K562 (cell line): ENCODE measurements around the gene HAUS2. TPM values are rescaled to one million over a fixed set of nuclear protein-coding genes. Genes with fewer than 3 reads are reported as not detected.

Experiments
- CCAR2 ChIP-seq: fragments of 200-400 bp; formaldehyde crosslinking; IDR thresholded peaks from 2 replicates; pipeline ENCODE4 v1.6.1; 2017; ENCODE audit warnings: mild to moderate bottlenecking, low read depth, low read length
- CTCF ChIP-seq, 3 experiments: IDR thresholded peaks in 2 of 3; conservative IDR thresholded peaks in 1 of 3; 2 replicates each; pipeline ENCODE4 v1.5.1; 2011 to 2012; ENCODE audit warnings: low read length in 3 of 3, mild to moderate bottlenecking in 3 of 3, control low read depth in 2 of 3, improper control_type of control experiment in 1 of 3, inconsistent platforms in 1 of 3, low read depth in 1 of 3, mixed read lengths in 1 of 3, moderate library complexity in 1 of 3; ENCODE audit not compliant: insufficient read depth in 2 of 3
- GATAD2A ChIP-seq: fragments of 450-650 bp; IDR thresholded peaks from 2 replicates; pipeline ENCODE4 v1.6.1; 2017
- HMBOX1 ChIP-seq: sonication (generic); IDR thresholded peaks from 2 replicates; pipeline ENCODE4 v1.6.1; 2016
- HSF4 ChIP-seq: fragments of 250-450 bp; sonication (Bioruptor Pico); IDR thresholded peaks from 2 replicates; pipeline ENCODE4 v2.1.2; 2022; ENCODE audit warnings: mild to moderate bottlenecking, moderate library complexity, borderline replicate concordance
- NR2C2 ChIP-seq, 2 experiments: fragments of 200-800 bp in 1 of 2; sonication (Bioruptor generic) in 1 of 2; sonication (generic) in 1 of 2; formaldehyde crosslinking in 1 of 2; IDR thresholded peaks; 2 replicates each; pipeline versions ENCODE4 v1.6.1 to v1.8.0; 2016 to 2022; ENCODE audit warnings: mild to moderate bottlenecking in 1 of 2, missing compliant biosample characterization in 1 of 2, missing genetic modification characterization in 1 of 2, missing genetic modification reagents in 1 of 2
- OTX1 ChIP-seq: fragments of 450-650 bp; formaldehyde crosslinking; IDR thresholded peaks from 2 replicates; pipeline ENCODE4 v1.4.0; 2022; ENCODE audit warnings: mild to moderate bottlenecking
- ZBTB40 ChIP-seq, 2 experiments: fragments of 450-650 bp in 1 of 2; sonication (generic) in 1 of 2; formaldehyde crosslinking in 1 of 2; IDR thresholded peaks; 2 replicates each; pipeline versions ENCODE4 v1.7.1 to v1.9.0; 2016 to 2022; ENCODE audit warnings: inconsistent platforms in 1 of 2, mild to moderate bottlenecking in 1 of 2, missing genetic modification reagents in 1 of 2
- ZBTB49 ChIP-seq: sonication (generic); formaldehyde crosslinking; IDR thresholded peaks from 2 replicates; pipeline ENCODE4 v1.8.0; 2022; ENCODE audit warnings: missing genetic modification reagents, mild to moderate bottlenecking, borderline replicate concordance
- ZBTB7A ChIP-seq: IDR thresholded peaks from 2 replicates; pipeline ENCODE4 v1.6.1; 2011; ENCODE audit warnings: low read depth, mild to moderate bottlenecking, low read length, moderate library complexity, borderline replicate concordance; ENCODE audit not compliant: control insufficient read depth
- ZNF584 ChIP-seq: fragments of 200-800 bp; sonication (Bioruptor generic); IDR thresholded peaks from 2 replicates; pipeline ENCODE4 v1.6.1; 2016; ENCODE audit warnings: low read depth, mild to moderate bottlenecking, missing genetic modification characterization, missing compliant biosample characterization
- polyA plus RNA-seq, 8 experiments: library from polyadenylated mRNA; depleted of rRNA in 4 of 8; stranded (reverse) in 5 of 8; unstranded in 3 of 8; fragments of >200 nt; fragmentation: Nextera tagmentation in 2 of 8; fragmentation: Illumina TruSeq in 1 of 8; extraction: Ambion mirVana in 2 of 8; extraction: Trizol in 1 of 8; gene quantifications; 2 replicates each; pipeline versions ENCODE4 v1.2.1 to v1.2.3, GENCODE V29; 2011 to 2014; ENCODE audit warnings: inconsistent platforms in 1 of 8, missing spikeins in 1 of 8
- total RNA-seq, 7 experiments: library from RNA; depleted of rRNA in 6 of 7; stranded (reverse); fragments of >200 nt in 6 of 7; fragmentation: Illumina TruSeq in 2 of 7; extraction: Trizol in 2 of 7; gene quantifications; 2 replicates each; pipeline versions ENCODE4 v1.2.1 to v1.2.3, GENCODE V29; 2011 to 2021; ENCODE audit warnings: low replicate concordance in 1 of 7

HAUS2 gene
- total and polyA plus RNA-seq, 9 of the 15 experiments (the other 6 are each of a cell fraction or from before 2014, with no cell fraction given), result 30.6 to 64.9 (median 54.1) TPM

GRCh38 chr15:42584031-42584765, 35.6 kb downstream of the HAUS2 start (continued):
- TF ChIP-seq ZBTB49, result no peak
- peak; percentile 49; the same call in 1 of the 2 replicates for TF ChIP-seq HMBOX1
- no peak for TF ChIP-seq NR2C2 (CRISPR knock-in tag; IDR thresholded peaks at IDR 0.05)
- TF ChIP-seq NR2C2 (tag; IDR thresholded peaks at IDR 0.05), result no peak
- TF ChIP-seq CCAR2, result no peak
- no peak for TF ChIP-seq ZNF584 (CRISPR knock-in tag)
- no peak for TF ChIP-seq OTX1 (CRISPR knock-in tag)
- TF ChIP-seq ZBTB40 (IDR thresholded peaks at IDR 0.05), result no peak
- no peak for TF ChIP-seq ZBTB40 (CRISPR knock-in tag; IDR thresholded peaks at IDR 0.05)
- no peak for TF ChIP-seq CTCF (IDR thresholded peaks at IDR 0.05 in 2 of 3, conservative IDR thresholded peaks at IDR 0.05 in 1 of 3; ENCODE audit: insufficient read depth in 2 of 3, low read depth in 1 of 3, low read length in 3 of 3)
- no peak for TF ChIP-seq ZBTB7A
- peak; percentile 46; the same call in 1 of the 2 replicates for TF ChIP-seq GATAD2A
- TF ChIP-seq HSF4, result no peak
